Smooth muscle cell (in vitro differentiated cells): ENCODE results near the gene ZCCHC2. TPM values are rescaled to one million over a fixed set of nuclear protein-coding genes. Genes with fewer than 3 reads are reported as not detected.

Source experiments
- DNase-seq: peaks from one replicate; lab custom pipeline; 2025; ENCODE audit not compliant: unreplicated experiment; lab: John Stamatoyannopoulos, UW
- H2AFZ ChIP-seq: fragments of 200-600 bp; sonication (generic); 2 replicates; pipeline ENCODE4 v1.6.0; 2016; ENCODE audit warnings: antibody characterized with exemption, low read depth, mild to moderate bottlenecking
- H3F3A ChIP-seq: fragments of 200-600 bp; sonication (generic); 2 replicates; pipeline ENCODE4 v1.6.0; 2017; ENCODE audit warnings: antibody characterized with exemption, low read depth
- H3K27ac ChIP-seq: fragments of 200-600 bp; sonication (generic); 2 replicates; pipeline ENCODE4 v1.5.1; 2016; ENCODE audit warnings: low read depth, mild to moderate bottlenecking
- H3K27me3 ChIP-seq: fragments of 200-600 bp; sonication (generic); 2 replicates; pipeline ENCODE4 v1.6.1; 2016; ENCODE audit warnings: low read depth, mild to moderate bottlenecking
- H3K36me3 ChIP-seq: fragments of 200-600 bp; sonication (generic); 2 replicates; pipeline ENCODE4 v1.5.1; 2016; ENCODE audit warnings: low read depth
- H3K4me1 ChIP-seq: fragments of 200-600 bp; sonication (generic); 2 replicates; pipeline ENCODE4 v1.5.1; 2016; ENCODE audit warnings: low read depth
- H3K4me2 ChIP-seq: fragments of 200-600 bp; sonication (generic); 2 replicates; pipeline ENCODE4 v1.6.0; 2016; ENCODE audit warnings: mild to moderate bottlenecking
- H3K4me3 ChIP-seq: fragments of 200-600 bp; sonication (generic); 2 replicates; pipeline ENCODE4 v1.5.1; 2016; ENCODE audit warnings: mild to moderate bottlenecking
- H3K79me2 ChIP-seq: fragments of 200-600 bp; sonication (generic); 2 replicates; pipeline ENCODE4 v1.6.0; 2016; ENCODE audit warnings: low read depth, mild to moderate bottlenecking
- H3K9ac ChIP-seq: fragments of 200-600 bp; sonication (generic); 2 replicates; pipeline ENCODE4 v1.6.0; 2016; ENCODE audit warnings: low read depth
- H3K9me3 ChIP-seq: fragments of 200-600 bp; sonication (generic); replicated peaks from 2 replicates; pipeline ENCODE4 v1.5.1; 2016; ENCODE audit warnings: low read depth
- H4K20me1 ChIP-seq: fragments of 200-600 bp; sonication (generic); 2 replicates; pipeline ENCODE4 v1.6.0; 2016; ENCODE audit warnings: low read depth
- CTCF ChIP-seq: fragments of 200-600 bp; sonication (generic); IDR thresholded peaks from 2 replicates; pipeline ENCODE4 v1.5.1; 2017; ENCODE audit warnings: borderline replicate concordance, mild to moderate bottlenecking, antibody characterized with exemption; ENCODE audit not compliant: insufficient read depth, poor library complexity, severe bottlenecking
- WGBS: methylation state at CpG from one replicate; pipeline ENCODE4 v1.1.7; 2016; ENCODE audit warnings: low lambda C conversion rate; 5-methylcytosine and 5-hydroxymethylcytosine counted together
- polyA plus RNA-seq: library from polyadenylated mRNA; unstranded; fragments of >200 nt; fragmentation: Nextera tagmentation; extraction: Ambion mirVana; gene quantifications from 2 replicates; pipeline ENCODE4 v1.2.1, GENCODE V29; 2016
- total RNA-seq: library from RNA; depleted of rRNA; stranded (reverse); fragments of >200 nt; gene quantifications from 2 replicates; pipeline ENCODE4 v1.2.3, GENCODE V29; 2014

Gene ZCCHC2
- total and polyA plus RNA-seq, 2 experiments from 2014 or later = 0.74 to 8.1 TPM

DNA sequence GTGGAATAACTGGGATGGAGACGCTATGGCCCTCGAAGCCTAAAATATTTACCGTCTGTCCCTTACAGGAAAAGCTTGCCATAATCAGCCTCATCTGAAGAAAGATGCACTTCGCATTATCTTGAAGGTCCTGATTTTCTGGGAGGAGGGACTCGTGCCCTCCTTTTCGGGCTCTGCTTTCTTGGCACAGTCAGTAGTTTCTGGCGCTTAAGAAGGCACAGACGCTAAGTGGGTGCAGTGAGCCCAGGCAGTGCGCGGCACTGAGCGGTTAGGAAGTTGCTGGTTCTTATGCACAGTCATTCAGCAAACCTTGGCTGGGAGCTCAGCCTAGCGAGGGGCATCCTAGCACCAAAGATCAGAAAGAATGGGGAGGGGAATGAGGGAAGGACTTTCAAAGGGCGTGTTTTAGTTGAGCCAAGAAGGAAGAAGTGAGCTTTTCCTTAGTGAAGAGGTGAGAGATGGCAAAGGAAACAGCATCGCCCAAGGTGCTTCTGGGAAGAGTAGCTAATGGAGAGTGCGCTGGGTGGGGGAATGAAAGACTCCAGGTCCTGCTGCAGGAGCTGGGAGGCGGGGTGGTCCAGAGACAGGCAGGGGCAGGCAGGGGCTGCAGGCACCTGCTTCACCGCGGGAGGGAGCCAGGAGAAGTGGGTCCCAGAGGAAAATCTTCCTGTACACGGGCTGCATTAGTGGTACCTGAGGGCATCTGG lies 64.1 kb downstream of the ZCCHC2 start:
- Histone ChIP-seq H3K4me3 (no peak overlapping the region), H3K9ac (no peak overlapping the region), H3K9me3 (no peaks in the 10 kb centered on the region), H3K27me3 (peaks cover 5% of the 10 kb centered on the region), H3F3A (no peaks in the 10 kb centered on the region), H3K36me3 (no peaks in the 10 kb centered on the region), H3K4me2 (no peak overlapping the region), H2AFZ (no peak overlapping the region), H3K27ac (no peak overlapping the region), H3K4me1 (peaks cover 4% of the 10 kb centered on the region), H4K20me1 (no peaks in the 10 kb centered on the region), H3K79me2 (no peaks in the 10 kb centered on the region)
- DNase-seq = no peak
- no peak for TF ChIP-seq CTCF
- WGBS = 95% methylated on average over 19 of the region's 19 CpGs

GRCh38 chr18:62587689-62588088 lies 64.9 kb downstream of the ZCCHC2 start:
- 86% methylated on average over 9 of the region's 9 CpGs for WGBS
- no peaks in the 10 kb centered on the region for H3F3A ChIP-seq
- no peak overlapping the region for H3K4me3 ChIP-seq
- H3K36me3 ChIP-seq = no peaks in the 10 kb centered on the region
- H3K9me3 ChIP-seq = no peaks in the 10 kb centered on the region
- peaks cover 5% of the 10 kb centered on the region for H3K27me3 ChIP-seq
- H2AFZ ChIP-seq = no peak overlapping the region
- no peak for TF ChIP-seq CTCF
- H3K9ac ChIP-seq = no peak overlapping the region
- H3K27ac ChIP-seq = no peak overlapping the region
- no peak overlapping the region for H3K4me2 ChIP-seq
- H3K79me2 ChIP-seq = no peaks in the 10 kb centered on the region
- peaks cover 4% of the 10 kb centered on the region for H3K4me1 ChIP-seq
- H4K20me1 ChIP-seq = no peaks in the 10 kb centered on the region
- no peak for DNase-seq

GRCh38 chr18:62588217-62588616 lies 65.4 kb downstream of the ZCCHC2 start:
- peaks cover 4% of the 10 kb centered on the region for H3K4me1 ChIP-seq
- WGBS = 92% methylated on average over 3 of the region's 3 CpGs
- H3K4me2 ChIP-seq = no peak overlapping the region
- H3F3A ChIP-seq = no peaks in the 10 kb centered on the region
- H4K20me1 ChIP-seq = no peaks in the 10 kb centered on the region
- no peaks in the 10 kb centered on the region for H3K9me3 ChIP-seq
- no peaks in the 10 kb centered on the region for H3K79me2 ChIP-seq
- no peak overlapping the region for H3K9ac ChIP-seq
- no peaks in the 10 kb centered on the region for H3K36me3 ChIP-seq
- no peak overlapping the region for H3K27ac ChIP-seq
- no peak for TF ChIP-seq CTCF
- no peak for DNase-seq
- peaks cover 5% of the 10 kb centered on the region for H3K27me3 ChIP-seq
- no peak overlapping the region for H3K4me3 ChIP-seq
- no peak overlapping the region for H2AFZ ChIP-seq

DNA sequence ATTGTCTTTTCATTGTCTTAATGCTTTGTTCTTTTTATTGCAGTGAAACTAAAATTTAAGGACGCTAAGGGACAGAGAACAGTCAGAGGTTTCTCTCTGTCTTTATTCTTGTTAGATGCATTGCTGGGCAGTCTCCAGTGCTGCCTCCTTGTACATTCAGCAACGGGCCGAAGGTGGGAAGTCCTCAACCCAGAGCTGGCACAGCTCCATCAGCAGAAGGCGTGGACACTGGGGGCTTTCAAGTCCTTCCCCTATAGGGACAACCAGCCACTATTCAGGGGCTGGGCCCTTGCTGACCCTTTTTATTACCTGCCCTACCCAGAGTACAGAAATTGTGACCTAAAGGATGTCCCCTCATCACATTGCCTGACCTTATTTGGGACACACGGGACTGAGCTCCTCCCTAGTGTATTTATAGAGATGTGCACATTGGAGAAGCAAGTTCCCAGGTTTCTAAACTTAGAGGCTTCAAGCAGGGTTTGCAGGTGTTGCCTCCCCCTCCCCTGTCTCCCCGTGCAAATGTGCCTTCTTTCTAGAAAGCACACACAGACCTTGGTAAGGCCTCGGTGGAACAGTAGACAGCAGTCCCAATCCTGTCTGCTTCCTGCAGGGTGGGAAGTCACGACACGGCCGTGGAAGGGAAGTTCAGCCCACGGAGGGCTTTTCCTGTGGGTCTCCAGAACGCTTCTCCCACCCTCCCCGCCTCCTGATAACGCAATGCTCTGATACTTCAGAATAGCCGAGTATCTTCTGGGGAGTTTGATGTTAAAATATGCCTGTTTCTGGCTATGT lies 68.2 kb downstream of the ZCCHC2 start:
- DNase-seq = no peak
- H4K20me1 ChIP-seq = no peaks in the 10 kb centered on the region
- TF ChIP-seq CTCF = no peak
- H3K9me3 ChIP-seq = no peaks in the 10 kb centered on the region
- no peaks in the 10 kb centered on the region for H3F3A ChIP-seq
- 85% methylated on average over 15 of the region's 15 CpGs for WGBS
- no peaks in the 10 kb centered on the region for H3K36me3 ChIP-seq
- H3K27me3 ChIP-seq = peaks cover 12% of the 10 kb centered on the region
- H3K4me3 ChIP-seq = no peak overlapping the region
- no peaks in the 10 kb centered on the region for H3K79me2 ChIP-seq
- peaks cover 1% of the 10 kb centered on the region for H3K4me1 ChIP-seq
- no peak overlapping the region for H3K27ac ChIP-seq
- no peak overlapping the region for H3K4me2 ChIP-seq
- no peak overlapping the region for H3K9ac ChIP-seq
- no peak overlapping the region for H2AFZ ChIP-seq
